H1 (cell line): ENCODE results near the gene LRG1.

ENCODE experiments used
- BCL11A ChIP-seq, 2 experiments: IDR thresholded peaks; one replicate each; pipeline ENCODE4 v1.6.1; 2011; ENCODE audit warnings: low read depth in 2 of 2, low read length in 2 of 2, mild to moderate bottlenecking in 2 of 2
- CBX5 ChIP-seq: fragments of 300-800, 300-1000 bp; sonication (generic); IDR thresholded peaks from 2 replicates; pipeline ENCODE4 v1.7.1; 2016; ENCODE audit warnings: antibody characterized with exemption, low read length, low read depth
- CHD1 ChIP-seq: IDR thresholded peaks from 2 replicates; pipeline ENCODE4 v1.6.1; 2012; ENCODE audit warnings: low read depth, low read length, improper control_type of control experiment
- CREB1 ChIP-seq: IDR thresholded peaks from 2 replicates; pipeline ENCODE4 v1.6.1; 2012; ENCODE audit warnings: inconsistent platforms
- CTCF ChIP-seq, 3 experiments: IDR thresholded peaks; 1 replicate in 2 of 3; 2 replicates in 1 of 3; pipeline versions ENCODE4 v1.5.1 to v1.6.1; 2011; ENCODE audit warnings: low read length in 3 of 3, mild to moderate bottlenecking in 3 of 3, inconsistent platforms in 2 of 3, low read depth in 1 of 3, moderate library complexity in 1 of 3; ENCODE audit not compliant: insufficient read depth in 1 of 3; ENCODE audit errors: control extremely low read depth in 1 of 3
- KDM1A ChIP-seq: fragments of 200-600, 300-600 bp; sonication (generic); IDR thresholded peaks from 2 replicates; pipeline ENCODE4 v1.7.1; 2016; ENCODE audit warnings: mild to moderate bottlenecking, low read length, borderline replicate concordance
- PHF8 ChIP-seq: fragments of 200-600 bp; sonication (generic); conservative IDR thresholded peaks from 2 replicates; pipeline ENCODE4 v1.7.1; 2012; ENCODE audit warnings: low read depth, mild to moderate bottlenecking, inconsistent platforms, low read length, moderate library complexity
- POLR2A ChIP-seq, 2 experiments: IDR thresholded peaks; 1 replicate in 1 of 2; 2 replicates in 1 of 2; pipeline ENCODE4 v1.6.1; 2011; ENCODE audit warnings: low read depth in 2 of 2, low read length in 2 of 2, mild to moderate bottlenecking in 2 of 2; ENCODE audit errors: control extremely low read depth in 1 of 2
- POLR2AphosphoS5 ChIP-seq: IDR thresholded peaks from 2 replicates; pipeline ENCODE4 v1.6.1; 2011; ENCODE audit warnings: low read depth, low read length
- RAD21 ChIP-seq, 2 experiments: IDR thresholded peaks in 1 of 2; conservative IDR thresholded peaks in 1 of 2; 2 replicates each; pipeline ENCODE4 v1.6.1; 2011; ENCODE audit warnings: low read depth in 2 of 2, low read length in 2 of 2, improper control_type of control experiment in 1 of 2, inconsistent platforms in 1 of 2, mild to moderate bottlenecking in 1 of 2, moderate library complexity in 1 of 2
- SUZ12 ChIP-seq: fragments of 200-600 bp; sonication (generic); IDR thresholded peaks from 2 replicates; pipeline ENCODE4 v1.6.1; 2012; ENCODE audit warnings: mild to moderate bottlenecking, inconsistent platforms, low read length, moderate library complexity, mixed read lengths
- ZNF274 ChIP-seq: IDR thresholded peaks from 2 replicates; pipeline ENCODE4 v1.7.0; 2012; ENCODE audit warnings: low read length, borderline replicate concordance; ENCODE audit errors: extremely low read depth
- TF ChIP-seq, protein P1 (sequence below): IDR thresholded peaks from 2 replicates; pipeline ENCODE4 v1.6.1; 2012; ENCODE audit warnings: inconsistent platforms

DNA sequence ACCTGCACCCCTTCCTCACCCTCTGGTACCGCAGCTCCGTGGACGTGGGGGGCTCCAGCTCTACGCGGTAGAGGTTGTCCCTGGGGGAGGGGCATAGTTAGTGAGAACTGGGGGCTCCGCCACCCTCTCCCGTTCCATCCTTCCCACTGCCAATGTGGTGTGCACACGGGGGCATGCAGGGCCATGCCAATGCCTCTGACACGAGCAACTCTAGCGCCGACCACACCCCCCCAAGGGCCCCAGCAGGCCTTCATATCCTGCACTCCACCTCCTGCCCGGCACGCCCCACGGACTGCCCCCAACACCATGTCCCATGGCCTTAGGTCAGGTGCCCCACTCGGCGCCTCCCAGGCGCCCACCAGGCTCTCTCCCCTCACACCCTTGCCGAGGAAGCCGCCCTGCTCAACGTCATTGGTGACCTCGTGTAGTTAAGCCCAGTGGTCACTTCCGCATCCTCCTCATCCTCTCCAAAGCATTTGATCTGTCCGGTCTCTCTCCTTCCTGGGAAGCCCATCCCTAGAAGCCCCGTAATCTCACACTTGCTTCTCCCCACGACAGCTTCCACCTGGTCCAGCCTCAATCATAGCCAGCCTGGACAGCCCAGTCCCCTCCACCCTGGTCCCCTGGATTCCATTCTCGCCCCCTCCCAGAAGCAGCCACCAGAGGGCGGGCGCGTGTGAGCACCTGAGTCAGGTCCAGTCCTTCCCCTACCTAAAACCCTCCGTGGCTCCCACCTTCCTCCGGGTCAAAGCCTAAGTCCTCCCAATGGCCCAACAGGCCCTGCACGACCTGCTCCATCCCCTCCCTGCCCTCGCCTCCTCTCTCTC is 17.5 kb upstream of the LRG1 start:
- no peak for TF ChIP-seq SUZ12
- no peak for TF ChIP-seq PHF8
- TF ChIP-seq KDM1A: peak; percentile 88
- peak; percentile 54 to 59 (median 58) for TF ChIP-seq CTCF (IDR thresholded peaks at IDR 0.05; ENCODE audit: control extremely low read depth in 1 of 3, insufficient read depth in 1 of 3, low read depth in 1 of 3, low read length in 3 of 3)
- no peak; a peak in 1 of 4 replicates for TF ChIP-seq RAD21 (IDR thresholded peaks at IDR 0.05 in 1 of 2, conservative IDR thresholded peaks at IDR 0.05 in 1 of 2; ENCODE audit: low read depth in 2 of 2, low read length in 2 of 2)
- no peak for TF ChIP-seq POLR2A (IDR thresholded peaks at IDR 0.05; ENCODE audit: control extremely low read depth in 1 of 2, low read depth in 2 of 2, low read length in 2 of 2)
- no peak for TF ChIP-seq BCL11A (IDR thresholded peaks at IDR 0.05; ENCODE audit: low read depth in 2 of 2, low read length in 2 of 2)
- no peak for TF ChIP-seq CREB1
- no peak for TF ChIP-seq ZNF274
- no peak for TF ChIP-seq POLR2AphosphoS5
- no peak for TF ChIP-seq CHD1
- TF ChIP-seq, protein P1, sequence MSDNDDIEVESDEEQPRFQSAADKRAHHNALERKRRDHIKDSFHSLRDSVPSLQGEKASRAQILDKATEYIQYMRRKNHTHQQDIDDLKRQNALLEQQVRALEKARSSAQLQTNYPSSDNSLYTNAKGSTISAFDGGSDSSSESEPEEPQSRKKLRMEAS: no peak
- TF ChIP-seq CBX5: no peak
